Dedifferentiated amniotic fluid mesenchymal stem cell (primary cell): ENCODE measurements around the gene PALM.
"Not testable (repeated sequence)": the region's sequence is repeated elsewhere in the genome, so short reads cannot be mapped to it uniquely, and the experiment has no call there.

ENCODE experiments used
- DNase-seq: peaks from one replicate; pipeline ENCODE4 v3.0.0-alpha.2; 2016; ENCODE audit errors: extremely low spot score

The PALM gene

GRCh38 chr19:679418-680286, 29.1 kb upstream of the PALM start:
- DNase-seq, result peak; percentile 60

DNA sequence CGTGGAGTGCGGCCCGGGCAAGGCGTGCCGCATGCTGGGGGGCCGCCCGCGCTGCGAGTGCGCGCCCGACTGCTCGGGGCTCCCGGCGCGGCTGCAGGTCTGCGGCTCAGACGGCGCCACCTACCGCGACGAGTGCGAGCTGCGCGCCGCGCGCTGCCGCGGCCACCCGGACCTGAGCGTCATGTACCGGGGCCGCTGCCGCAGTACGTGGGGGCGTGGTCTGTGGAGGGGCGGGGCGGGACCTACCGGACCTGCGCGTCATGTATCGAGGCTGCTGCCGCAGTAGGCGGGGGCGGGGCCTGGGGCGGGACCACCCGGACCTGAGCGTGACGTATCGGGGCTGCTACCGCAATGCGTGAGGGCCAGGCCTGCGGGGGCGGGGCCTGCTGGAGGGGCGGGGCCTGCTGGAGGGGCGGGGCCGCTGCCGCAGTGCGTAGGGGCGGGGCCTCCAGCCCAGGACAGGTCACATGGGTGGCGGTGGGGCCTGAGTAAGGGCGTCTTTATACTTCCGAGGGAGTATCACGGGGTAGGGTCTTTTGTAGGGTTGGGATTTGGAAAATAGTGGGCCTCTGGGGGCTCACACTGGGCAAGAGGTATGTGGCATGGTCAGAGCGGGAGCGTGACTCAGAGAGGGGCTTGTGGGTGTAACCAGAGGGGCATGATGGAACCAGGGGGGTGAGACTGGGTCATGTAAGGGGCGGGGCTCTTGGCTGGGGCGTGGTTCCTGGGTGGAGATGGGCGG, 28.3 kb upstream of the PALM start:
- DNase-seq, result peak; percentile 96

GRCh38 chr19:681029-682019, 27.4 kb upstream of the PALM start:
- no peak for DNase-seq

- no peak for DNase-seq
Measured at GRCh38 chr19:682678-683320, 25.9 kb upstream of the PALM start.

DNA sequence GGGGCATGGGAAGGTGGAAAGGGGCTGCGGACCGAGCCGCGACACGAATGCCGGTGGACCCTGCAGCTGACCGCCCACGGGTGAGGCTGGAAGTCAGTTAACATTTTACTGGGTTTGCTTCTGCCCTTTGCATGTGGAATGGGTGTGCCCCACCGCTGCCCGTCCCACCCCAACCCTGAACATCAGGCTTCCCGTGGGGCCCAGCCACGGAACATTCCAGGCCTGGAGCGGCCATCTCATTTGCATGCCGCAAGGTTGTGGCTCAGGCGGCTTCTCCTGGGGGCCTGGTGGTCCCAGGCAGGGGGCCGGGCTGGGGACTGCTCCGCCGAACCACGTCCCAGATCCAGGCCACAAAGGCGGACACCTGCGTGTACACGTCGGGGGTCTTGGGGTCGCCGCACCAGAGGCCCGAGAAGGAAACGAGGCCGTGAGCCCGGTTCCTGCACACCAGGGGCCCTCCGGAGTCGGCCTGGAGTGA, 23.2 kb upstream of the PALM start:
- DNase-seq, result no peak

DNA sequence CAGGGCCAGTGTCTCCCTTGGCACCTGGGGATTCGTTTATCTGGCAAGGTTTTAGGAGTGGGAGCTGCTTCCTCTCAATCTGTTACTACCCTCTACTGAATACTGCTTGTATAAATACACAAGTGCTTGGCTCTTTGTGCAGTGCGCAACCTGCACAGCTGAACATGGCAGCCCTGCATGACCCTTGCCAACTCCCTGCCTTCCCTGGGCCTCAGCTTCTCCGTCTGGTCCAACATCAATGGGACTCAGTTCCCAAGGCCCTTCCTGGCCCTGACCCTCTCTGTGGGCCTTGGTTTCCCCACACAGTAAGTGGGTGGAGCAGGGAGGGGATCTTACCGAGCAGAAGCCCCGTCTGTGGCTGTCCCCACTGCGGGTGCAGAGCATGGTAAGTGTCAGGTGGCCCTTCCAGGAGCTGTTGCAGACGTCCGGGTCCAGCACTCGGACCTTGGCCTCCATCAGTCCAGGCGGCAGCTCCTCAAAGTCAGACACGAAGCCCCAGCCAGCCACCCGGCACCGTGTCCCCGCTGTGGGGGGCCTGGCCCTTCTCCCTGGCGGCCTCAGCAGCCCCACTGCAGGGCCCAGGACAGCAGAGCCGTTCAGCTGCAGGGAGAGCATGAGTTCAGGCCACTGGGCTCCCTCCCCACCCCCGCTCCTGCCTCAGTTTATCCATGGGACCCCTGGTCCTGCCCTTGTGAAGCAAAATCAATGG, 22.0 kb upstream of the PALM start:
- DNase-seq, result no peak

DNA sequence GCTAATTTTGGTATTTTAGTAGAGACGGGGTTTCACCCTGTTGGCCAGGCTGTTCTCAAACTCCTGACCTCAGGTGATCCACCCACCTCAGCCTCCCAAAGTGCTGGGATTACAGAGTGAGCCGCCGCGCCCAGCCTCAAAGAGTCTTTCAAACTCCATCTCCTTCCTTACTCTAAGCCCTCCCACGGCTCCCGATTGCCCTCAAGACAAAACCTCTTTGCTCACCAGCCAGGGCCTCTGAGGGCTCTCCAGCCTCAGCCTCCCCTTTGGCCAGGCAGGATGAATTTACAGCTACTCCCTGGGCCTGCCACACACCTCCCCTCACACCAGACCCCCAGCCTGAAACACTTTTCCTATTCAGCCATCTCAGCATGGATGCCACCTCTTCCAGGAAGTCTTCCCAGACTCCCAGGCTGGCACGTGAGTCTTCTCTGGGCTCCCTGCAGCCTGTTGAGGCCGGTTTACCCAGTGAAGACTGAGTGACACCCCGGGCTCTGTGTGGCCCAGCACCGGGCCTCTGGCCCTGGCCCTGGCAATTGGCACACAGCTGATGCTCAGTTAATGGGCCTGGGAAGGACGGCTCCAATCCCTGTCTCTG, 21.1 kb upstream of the PALM start:
- DNase-seq, result no peak

DNA sequence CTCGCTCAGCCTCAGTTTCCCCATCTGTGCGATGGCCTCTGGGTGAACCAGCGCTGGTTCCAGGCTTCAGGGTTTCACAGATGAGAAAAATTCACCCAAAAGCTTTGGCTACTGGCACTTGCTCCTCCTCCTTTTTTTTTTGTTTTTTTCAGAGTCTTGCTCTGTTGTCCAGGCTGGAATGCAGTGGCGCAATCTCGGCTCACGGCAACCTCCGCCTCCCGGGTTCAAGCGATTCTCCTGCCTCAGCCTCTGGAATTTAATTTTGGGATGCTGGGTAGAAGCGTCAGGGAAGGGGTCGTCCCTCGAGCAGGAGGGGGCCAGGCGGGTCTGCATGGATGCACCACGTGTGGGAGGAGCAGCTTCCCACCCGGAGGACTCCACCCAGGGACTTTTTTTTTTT, 20.5 kb upstream of the PALM start:
- no peak for DNase-seq

DNA sequence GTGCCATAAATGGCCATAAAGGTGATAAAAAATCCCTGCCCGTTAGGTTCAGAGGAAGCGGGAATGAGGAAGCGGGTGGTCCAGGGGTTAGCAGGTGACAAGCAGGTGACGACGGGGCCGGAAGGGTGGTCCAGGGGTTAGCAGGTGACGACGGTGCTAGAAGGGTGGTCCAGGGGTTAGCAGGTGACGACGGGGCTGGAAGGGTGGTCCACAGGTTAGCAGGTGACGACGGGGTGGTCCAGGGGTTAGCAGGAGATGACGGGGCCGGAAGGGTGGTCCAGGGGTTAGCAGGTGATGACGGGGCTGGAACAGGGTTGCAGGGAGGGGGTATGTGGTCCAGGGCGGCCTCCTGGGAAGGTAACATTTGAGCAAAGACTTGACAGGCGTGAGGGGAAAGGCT, 19.7 kb upstream of the PALM start:
- DNase-seq, result no peak

GRCh38 chr19:690203-690602, 18.5 kb upstream of the PALM start:
- DNase-seq, result no peak

DNA sequence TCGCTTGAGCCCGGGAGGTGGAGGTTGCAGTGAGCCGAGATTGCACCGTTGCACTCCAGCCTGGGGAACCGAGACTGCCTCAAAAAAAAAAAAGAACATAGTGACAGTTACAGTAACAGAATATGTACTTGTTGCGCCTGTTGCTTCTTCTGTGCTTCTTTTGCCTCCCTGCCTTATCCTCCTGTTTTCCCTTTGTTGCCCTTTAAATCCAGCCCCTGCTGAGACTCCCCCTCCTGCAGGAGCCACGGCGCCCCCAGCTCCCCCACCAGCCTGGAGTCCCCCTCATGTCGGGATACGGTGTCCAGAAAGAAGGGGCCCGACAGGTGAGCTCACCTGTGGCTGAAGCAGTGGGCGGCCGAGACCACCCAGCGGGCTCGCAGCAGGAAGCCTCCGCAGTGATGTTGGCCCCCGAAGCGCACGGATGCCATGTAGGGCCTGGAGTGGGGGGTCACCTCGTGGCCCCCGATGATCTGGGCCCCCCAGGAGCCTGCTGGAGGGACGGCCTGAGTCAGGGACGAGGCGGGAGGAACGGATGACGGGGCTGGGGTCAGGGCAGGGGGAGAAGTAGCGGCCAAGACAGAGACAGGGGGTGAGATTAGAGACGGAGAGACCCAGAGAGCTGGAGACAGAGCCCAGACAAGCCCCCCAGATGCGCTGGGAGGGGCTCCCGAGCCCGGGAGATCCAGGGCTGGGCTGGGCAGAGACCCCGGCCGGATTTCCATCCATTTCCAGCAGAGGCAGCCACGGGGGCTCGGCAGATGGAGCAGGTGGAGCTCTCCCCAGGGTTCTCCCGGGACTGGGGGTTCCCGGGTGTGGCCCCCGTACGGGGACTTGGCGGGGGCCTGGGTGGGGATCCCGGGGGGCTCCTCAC, 14.0 kb upstream of the PALM start:
- DNase-seq, result no peak

GRCh38 chr19:695352-695949, 13.3 kb upstream of the PALM start, which contains the start of gene PRSS57:
Gene PRSS57, minus strand, starts transcription at chr19:695452. Its CDS starts 22 bp downstream, at chr19:695430.
- no peak for DNase-seq

DNA sequence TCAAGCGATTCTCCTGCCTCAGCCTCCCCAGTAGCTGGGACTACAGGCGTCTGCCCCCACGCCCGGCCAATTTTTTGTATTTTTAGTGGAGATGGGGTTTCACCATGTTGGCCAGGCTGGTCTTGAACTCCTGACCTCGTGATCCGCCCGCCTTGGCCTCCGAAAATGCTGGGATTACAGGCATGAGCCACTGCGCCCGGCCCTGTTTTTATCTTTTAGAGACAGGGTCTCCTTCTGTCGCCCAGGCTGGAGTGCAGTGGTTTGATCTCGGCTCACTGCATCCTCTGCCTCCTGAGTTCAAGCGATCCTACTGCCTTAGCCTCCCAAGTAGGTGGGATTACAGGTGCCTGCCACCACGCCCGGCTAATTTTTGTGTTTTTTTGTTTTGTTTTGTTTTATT, 10.2 kb upstream of the PALM start:
- DNase-seq, result not testable (repeated sequence)

DNA sequence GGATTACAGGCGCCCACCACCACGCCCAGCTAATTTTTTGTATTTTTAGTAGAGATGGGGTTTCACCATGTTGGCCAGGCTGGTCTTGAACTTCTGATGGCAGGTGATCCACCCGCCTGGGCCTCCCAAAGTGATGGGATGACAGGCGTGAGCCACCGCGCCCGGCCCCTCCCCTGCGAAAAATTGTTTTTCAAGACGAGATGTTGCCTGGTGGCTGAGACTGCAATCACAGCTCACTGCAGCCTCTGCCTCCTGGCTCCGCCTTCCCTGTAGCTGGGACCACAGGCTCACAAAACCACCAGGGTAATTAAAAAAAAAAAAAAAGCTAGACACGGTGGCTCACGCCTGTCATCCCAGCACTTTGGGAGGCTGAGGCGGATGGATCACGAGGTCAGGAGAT, 8.8 kb upstream of the PALM start:
- not testable (repeated sequence) for DNase-seq

GRCh38 chr19:702847-703246, 5.9 kb upstream of the PALM start:
- not testable (repeated sequence) for DNase-seq

GRCh38 chr19:703329-703650, 5.4 kb upstream of the PALM start:
- DNase-seq, result no peak

- DNase-seq, result no peak
Measured at GRCh38 chr19:703651-704446, 4.9 kb upstream of the PALM start.

GRCh38 chr19:704447-704741, 4.3 kb upstream of the PALM start:
- no peak for DNase-seq
